Activated CD4-positive, alpha-beta memory T cell treated with anti-CD3 and anti-CD28 coated beads for 36 hours (primary cell): Measurements from ENCODE around the gene FAAH2. TPM values are rescaled to one million over a fixed set of nuclear protein-coding genes. Genes with fewer than 3 reads are reported as not detected.
"Not testable (repeated sequence)": the region's sequence is repeated elsewhere in the genome, so short reads cannot be mapped to it uniquely, and the experiment has no call there.

Experiments
- CTCF ChIA-PET: fragments of 350-600 bp; sonication (Branson Sonifier 250); formaldehyde crosslinking; loops from one replicate; lab custom pipeline; 2021; ENCODE audit warnings: antibody characterized with exemption, inconsistent platforms; lab: Charles Lee
- POLR2A ChIA-PET: fragments of 350-600 bp; sonication (Branson Sonifier 250); formaldehyde crosslinking; loops from one replicate; lab custom pipeline; 2021; ENCODE audit warnings: antibody characterized with exemption; lab: Charles Lee
- DNase-seq: peaks from one replicate; pipeline ENCODE4 v3.0.0-alpha.2; 2020
- H3K27ac Mint-ChIP-seq: one replicate; pipeline ENCODE4 v1.8.0; 2021; ENCODE audit warnings: mixed read lengths
- H3K27me3 Mint-ChIP-seq: one replicate; pipeline ENCODE4 v1.8.0; 2021; ENCODE audit warnings: mixed read lengths
- H3K36me3 Mint-ChIP-seq: one replicate; pipeline ENCODE4 v1.8.0; 2021; ENCODE audit warnings: mixed read lengths
- H3K4me1 Mint-ChIP-seq: one replicate; pipeline ENCODE4 v1.8.0; 2021; ENCODE audit warnings: low read depth, mixed read lengths
- H3K4me3 Mint-ChIP-seq: one replicate; pipeline ENCODE4 v1.8.0; 2021; ENCODE audit warnings: mild to moderate bottlenecking, mixed read lengths
- H3K9me3 Mint-ChIP-seq: one replicate; pipeline ENCODE4 v1.8.0; 2021; ENCODE audit warnings: mixed read lengths
- intact Hi-C: fragments of 100-400 bp; cut with micrococcal nuclease; formaldehyde crosslinking; loops from one replicate; pipeline ENCODE4 v1.15.1; 2023
- total RNA-seq, 2 experiments: library from RNA; stranded (reverse); gene quantifications; one replicate each; pipeline ENCODE4 v1.2.3, GENCODE V29; 2021

Gene FAAH2
- total RNA-seq, 2 experiments from 2014 or later, result 10.3 to 12.1 TPM

DNA sequence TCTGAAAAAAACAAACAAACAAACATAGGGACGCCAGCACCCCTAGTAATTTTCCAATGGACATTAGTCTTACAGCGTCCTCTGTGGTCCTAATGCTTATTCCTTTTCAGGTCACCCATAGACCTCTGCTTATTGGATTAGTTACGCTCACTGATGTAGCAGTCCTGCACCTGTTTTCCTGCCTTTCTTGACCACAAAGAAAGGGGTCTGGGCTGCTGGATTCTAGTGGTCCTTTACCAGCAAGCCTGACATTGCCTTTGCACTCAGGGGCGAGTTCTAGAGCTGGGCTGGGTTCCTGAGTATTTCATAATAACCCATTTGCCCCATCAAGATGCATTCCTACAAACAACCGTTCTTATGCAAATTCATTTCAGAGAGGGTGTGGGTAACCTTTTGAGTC lies 116.7 kb downstream of the FAAH2 start:
- peaks cover 29% of the 10 kb centered on the region for H3K36me3 Mint-ChIP-seq
- CTCF ChIA-PET, H3K4me1 Mint-ChIP-seq, H3K4me3 Mint-ChIP-seq, DNase-seq, intact Hi-C loops, POLR2A ChIA-PET, H3K27me3 Mint-ChIP-seq, H3K27ac Mint-ChIP-seq: not testable (repeated sequence)
- peaks cover 25% of the 10 kb centered on the region for H3K9me3 Mint-ChIP-seq

DNA sequence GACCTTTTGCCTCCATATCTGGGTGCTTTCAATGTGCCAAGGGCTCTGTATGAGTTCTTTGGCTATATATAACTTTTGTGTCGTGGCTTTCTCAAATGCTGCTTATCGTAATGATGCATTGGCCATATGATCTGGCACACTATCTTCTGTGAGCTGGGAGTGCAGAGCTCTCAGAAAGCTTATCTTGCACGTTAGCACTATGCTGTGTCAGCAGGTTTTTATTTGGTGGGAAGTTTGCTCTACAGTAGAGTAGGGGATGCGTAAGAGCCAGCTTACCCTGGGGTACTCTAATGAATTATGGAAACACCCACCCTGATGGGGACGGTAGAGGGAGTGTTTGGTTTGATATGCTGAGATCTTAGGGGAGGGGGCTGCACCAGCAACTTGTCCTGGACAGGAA lies 119.6 kb downstream of the FAAH2 start:
- ChIA-PET CTCF (no interaction called here), POLR2A (no interaction called here)
- Mint-ChIP-seq H3K27me3 (no peaks in the 10 kb centered on the region), H3K36me3 (peaks cover 30% of the 10 kb centered on the region), H3K4me3 (no peak overlapping the region), H3K4me1 (no peaks in the 10 kb centered on the region), H3K9me3 (peaks cover 28% of the 10 kb centered on the region), H3K27ac (no peak overlapping the region)
- DNase-seq, result no peak
- intact Hi-C loops, result no loop called here

DNA sequence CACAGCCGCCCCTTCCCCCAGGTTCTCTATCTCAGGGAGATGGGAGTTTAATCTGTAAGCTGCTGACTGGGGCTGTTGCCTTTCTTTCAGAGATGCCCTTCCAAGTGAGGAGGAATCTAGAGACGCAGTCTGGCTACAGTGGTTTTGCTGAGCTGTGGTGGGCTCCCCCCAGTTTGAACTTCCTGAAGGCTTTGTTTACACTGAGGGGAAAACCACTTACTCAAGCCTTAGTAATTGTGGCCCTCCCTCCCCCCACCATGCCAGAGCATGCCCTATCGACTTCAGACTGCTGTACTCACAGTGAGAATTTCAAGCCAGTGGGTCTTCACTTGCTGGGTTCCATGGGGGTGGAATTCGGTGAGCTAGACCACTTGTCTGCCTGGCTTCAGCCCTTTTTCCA lies 131.3 kb downstream of the FAAH2 start:
- intact Hi-C loops, result no loop called here
- Mint-ChIP-seq H3K4me3 (no peak overlapping the region), H3K4me1 (no peaks in the 10 kb centered on the region), H3K9me3 (peaks cover 23% of the 10 kb centered on the region), H3K36me3 (peaks cover 39% of the 10 kb centered on the region), H3K27ac (no peak overlapping the region), H3K27me3 (no peaks in the 10 kb centered on the region)
- CTCF ChIA-PET, result no interaction called here
- POLR2A ChIA-PET, result no interaction called here
- DNase-seq, result no peak

GRCh38 chrX:57422289-57422688 lies 135.8 kb downstream of the FAAH2 start:
- Mint-ChIP-seq H3K4me3 (no peak overlapping the region), H3K4me1 (no peaks in the 10 kb centered on the region), H3K27me3 (no peaks in the 10 kb centered on the region), H3K36me3 (peaks cover 21% of the 10 kb centered on the region), H3K27ac (no peak overlapping the region), H3K9me3 (no peaks in the 10 kb centered on the region)
- DNase-seq, result no peak
- CTCF ChIA-PET, result interaction anchor here (0.6 to 0.7 kb wide), 2 partner anchors 217 to 235 kb away, joined by 3 read pairs; no protein-coding TSS in a partner anchor
- POLR2A ChIA-PET, result no interaction called here
- intact Hi-C loops, result no loop called here

DNA sequence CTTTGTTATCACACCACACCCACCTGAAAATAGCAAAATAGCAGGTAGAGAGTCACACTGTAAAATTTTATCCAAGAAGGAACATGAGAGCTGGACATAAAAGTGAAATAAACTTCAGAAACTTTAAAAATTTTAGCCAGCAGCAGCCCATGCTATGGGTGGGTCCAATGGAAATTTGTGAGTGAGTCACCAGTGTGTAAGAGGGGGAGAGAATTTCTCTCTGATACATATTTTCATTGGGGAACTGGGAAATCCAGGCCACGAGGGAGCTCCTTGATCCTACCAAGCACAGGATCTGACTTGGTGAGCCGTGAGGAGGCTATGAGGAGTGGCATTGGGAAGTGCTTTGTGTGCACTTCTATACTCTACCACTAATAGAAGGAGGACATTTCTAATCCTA lies 136.3 kb downstream of the FAAH2 start:
- peaks cover 20% of the 10 kb centered on the region for H3K36me3 Mint-ChIP-seq
- no peak for DNase-seq
- no peak overlapping the region for H3K27ac Mint-ChIP-seq
- intact Hi-C loops, result no loop called here
- CTCF ChIA-PET, result interaction anchor here (0.7 kb wide), 1 partner anchor 217 kb away, joined by 3 read pairs; no protein-coding TSS in a partner anchor
- H3K4me1 Mint-ChIP-seq, result no peaks in the 10 kb centered on the region
- POLR2A ChIA-PET, result no interaction called here
- H3K4me3 Mint-ChIP-seq, result no peak overlapping the region
- H3K9me3 Mint-ChIP-seq, result no peaks in the 10 kb centered on the region
- H3K27me3 Mint-ChIP-seq, result no peaks in the 10 kb centered on the region

- no peak overlapping the region for H3K27ac Mint-ChIP-seq
- intact Hi-C loops, result no loop called here
- no peaks in the 10 kb centered on the region for H3K9me3 Mint-ChIP-seq
- H3K4me3 Mint-ChIP-seq, result no peak overlapping the region
- POLR2A ChIA-PET, result no interaction called here
- no peak for DNase-seq
- no peaks in the 10 kb centered on the region for H3K4me1 Mint-ChIP-seq
- CTCF ChIA-PET, result no interaction called here
- H3K27me3 Mint-ChIP-seq, result no peaks in the 10 kb centered on the region
- peaks cover 26% of the 10 kb centered on the region for H3K36me3 Mint-ChIP-seq
These were observed 158.6 kb downstream of the FAAH2 start for GRCh38 chrX:57445076-57445475.

GRCh38 chrX:57445832-57446231 lies 159.3 kb downstream of the FAAH2 start:
- Mint-ChIP-seq H3K27ac (no peak overlapping the region), H3K9me3 (no peaks in the 10 kb centered on the region), H3K4me3 (no peak overlapping the region), H3K4me1 (no peaks in the 10 kb centered on the region), H3K36me3 (peaks cover 26% of the 10 kb centered on the region), H3K27me3 (no peaks in the 10 kb centered on the region)
- intact Hi-C loops, result no loop called here
- CTCF ChIA-PET, result no interaction called here
- POLR2A ChIA-PET, result no interaction called here
- DNase-seq, result no peak

DNA sequence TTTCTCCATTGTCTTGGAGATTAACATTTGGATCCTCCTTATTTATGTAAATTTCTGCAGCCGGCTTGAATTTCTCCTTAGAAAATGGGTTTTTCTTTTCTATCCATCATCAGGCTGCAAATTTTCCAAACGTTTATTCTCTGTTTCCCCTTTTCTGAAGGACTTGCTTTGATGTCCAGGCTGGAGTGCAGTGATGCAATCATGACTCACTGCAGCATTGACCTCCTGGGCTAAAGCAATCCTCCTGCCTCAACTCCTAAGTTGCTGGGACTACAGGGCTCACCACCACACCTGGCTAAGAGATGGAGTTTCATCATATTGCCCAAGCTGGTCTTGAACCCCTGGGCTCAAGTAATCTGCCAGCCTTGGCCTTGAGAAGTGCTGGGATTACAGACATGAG lies 161.3 kb downstream of the FAAH2 start:
- Mint-ChIP-seq H3K4me1 (no peaks in the 10 kb centered on the region), H3K27ac (no peak overlapping the region), H3K36me3 (peaks cover 25% of the 10 kb centered on the region), H3K9me3 (no peaks in the 10 kb centered on the region), H3K4me3 (no peak overlapping the region), H3K27me3 (no peaks in the 10 kb centered on the region)
- ChIA-PET POLR2A (no interaction called here), CTCF (no interaction called here)
- DNase-seq, result no peak
- intact Hi-C loops, result no loop called here

GRCh38 chrX:57451426-57452020 lies 165.0 kb downstream of the FAAH2 start:
- H3K27ac Mint-ChIP-seq, result no peak overlapping the region
- ChIA-PET CTCF (interaction anchor here (1.5 kb wide), 1 partner anchor 169 kb away, joined by 3 read pairs; no protein-coding TSS in a partner anchor), POLR2A (no interaction called here)
- no peak for DNase-seq
- H3K27me3 Mint-ChIP-seq, result no peaks in the 10 kb centered on the region
- no peak overlapping the region for H3K4me3 Mint-ChIP-seq
- H3K4me1 Mint-ChIP-seq, result no peaks in the 10 kb centered on the region
- peaks cover 20% of the 10 kb centered on the region for H3K36me3 Mint-ChIP-seq
- no peaks in the 10 kb centered on the region for H3K9me3 Mint-ChIP-seq
- intact Hi-C loops, result loop anchor here (10.0 kb wide), 1 partner anchor 647 kb away; no protein-coding TSS in a partner anchor

DNA sequence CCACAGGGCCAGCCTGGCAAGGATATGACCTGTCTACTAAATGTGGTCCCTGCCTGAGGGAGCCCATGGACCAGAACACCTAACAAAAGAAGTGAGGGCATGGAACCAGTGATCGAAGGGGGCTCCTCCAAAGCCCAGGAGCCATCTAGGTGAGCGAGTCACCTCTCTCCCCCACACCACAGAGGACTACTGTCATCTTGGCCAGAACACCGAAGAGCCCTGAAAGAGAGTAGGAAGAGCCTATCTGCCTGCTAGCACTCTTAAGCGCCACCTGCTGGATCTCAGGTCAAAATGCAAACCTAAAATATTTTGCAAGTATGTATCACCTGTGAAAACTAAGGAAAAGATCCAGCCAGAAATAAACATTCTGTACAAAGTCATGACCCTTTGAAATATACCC lies 167.4 kb downstream of the FAAH2 start:
- intact Hi-C loops, result loop anchor here (1.0 to 10.0 kb wide), 2 partner anchors 172 to 649 kb away; no protein-coding TSS in a partner anchor
- Mint-ChIP-seq H3K4me1 (no peaks in the 10 kb centered on the region), H3K9me3 (peaks cover 2% of the 10 kb centered on the region), H3K36me3 (peaks cover 14% of the 10 kb centered on the region), H3K4me3 (no peak overlapping the region), H3K27me3 (no peaks in the 10 kb centered on the region), H3K27ac (peak overlapping the region; percentile 38)
- peak; percentile 13 for DNase-seq
- POLR2A ChIA-PET, result no interaction called here
- CTCF ChIA-PET, result interaction anchor here (1.1 to 1.8 kb wide), 5 partner anchors 40 to 287 kb away, joined by 3 to 12 read pairs (median 5); partner anchors contain the start of gene FAAH2

DNA sequence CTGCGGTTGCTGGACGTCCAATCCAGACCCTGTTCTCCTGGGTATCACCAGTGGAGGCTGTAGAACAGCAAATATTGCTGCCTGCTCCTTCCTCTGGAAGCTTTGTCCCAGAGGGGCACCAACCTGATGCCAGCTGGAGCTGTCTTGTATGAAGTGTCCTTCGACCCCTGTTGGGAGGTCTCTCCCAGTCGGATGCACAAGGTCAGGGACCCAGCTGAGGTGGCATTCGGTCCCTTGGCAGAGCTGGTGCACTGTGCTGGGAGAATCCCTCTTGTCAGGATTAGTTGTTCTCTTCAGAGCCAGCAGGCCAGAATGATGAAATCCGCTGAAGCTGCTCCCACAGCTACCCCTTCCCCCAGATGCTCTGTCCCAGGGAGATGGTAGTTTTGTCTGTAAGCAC lies 195.0 kb downstream of the FAAH2 start:
- Mint-ChIP-seq H3K4me3 (no peak overlapping the region), H3K9me3 (peaks cover 16% of the 10 kb centered on the region), H3K4me1 (no peaks in the 10 kb centered on the region), H3K27me3 (no peaks in the 10 kb centered on the region), H3K27ac (no peak overlapping the region), H3K36me3 (peaks cover 16% of the 10 kb centered on the region)
- ChIA-PET CTCF (no interaction called here), POLR2A (no interaction called here)
- intact Hi-C loops, result no loop called here
- no peak for DNase-seq

- Mint-ChIP-seq H3K27ac (no peak overlapping the region), H3K4me1 (no peaks in the 10 kb centered on the region), H3K27me3 (peaks cover 4% of the 10 kb centered on the region), H3K36me3 (no peaks in the 10 kb centered on the region), H3K4me3 (no peak overlapping the region), H3K9me3 (no peaks in the 10 kb centered on the region)
- CTCF ChIA-PET, result no interaction called here
- POLR2A ChIA-PET, result no interaction called here
- no peak for DNase-seq
- intact Hi-C loops, result no loop called here
These were observed 230.0 kb downstream of the FAAH2 start for GRCh38 chrX:57516491-57516890.

GRCh38 chrX:57519578-57520118 lies 233.1 kb downstream of the FAAH2 start:
- CTCF ChIA-PET, result no interaction called here
- H3K4me3 Mint-ChIP-seq, result no peak overlapping the region
- H3K27me3 Mint-ChIP-seq, result peaks cover 4% of the 10 kb centered on the region
- H3K36me3 Mint-ChIP-seq, result no peaks in the 10 kb centered on the region
- H3K4me1 Mint-ChIP-seq, result no peaks in the 10 kb centered on the region
- intact Hi-C loops, result no loop called here
- no peak for DNase-seq
- no peak overlapping the region for H3K27ac Mint-ChIP-seq
- POLR2A ChIA-PET, result no interaction called here
- peaks cover 2% of the 10 kb centered on the region for H3K9me3 Mint-ChIP-seq
